GM19395 (cell line): Measurements from ENCODE around the gene FOXF1.

Source experiments
- ATAC-seq: cut with Tn5 transposase; IDR thresholded peaks from one replicate; pipeline ENCODE4 v1.9.1; 2021; ENCODE audit warnings: mild to moderate bottlenecking, moderate library complexity; ENCODE audit not compliant: unreplicated experiment

FOXF1 gene

DNA sequence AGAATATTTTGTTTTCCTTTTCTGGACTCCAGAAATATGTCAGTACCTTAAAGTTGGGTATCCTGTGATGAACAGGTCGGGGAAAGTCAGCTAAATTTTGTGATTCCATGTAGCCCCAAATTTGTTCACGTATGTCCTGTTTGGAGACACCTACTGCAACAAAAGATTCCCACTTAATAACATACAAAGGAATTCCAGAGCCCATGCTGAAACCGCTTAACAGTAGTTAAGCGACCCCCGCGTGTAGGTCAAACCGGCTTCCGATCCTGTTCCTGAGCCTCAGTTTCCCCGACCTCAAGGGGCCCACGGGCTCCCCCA lies 44.2 kb downstream of the FOXF1 start:
- peak; percentile 19 for ATAC-seq

GRCh38 chr16:86554917-86555703 lies 44.8 kb downstream of the FOXF1 start, which contains the start of gene MTHFSD:
Gene MTHFSD, minus strand, starts transcription at chr16:86555235. Its CDS starts 51 bp downstream, at chr16:86555184.
- ATAC-seq = peak; percentile 85

DNA sequence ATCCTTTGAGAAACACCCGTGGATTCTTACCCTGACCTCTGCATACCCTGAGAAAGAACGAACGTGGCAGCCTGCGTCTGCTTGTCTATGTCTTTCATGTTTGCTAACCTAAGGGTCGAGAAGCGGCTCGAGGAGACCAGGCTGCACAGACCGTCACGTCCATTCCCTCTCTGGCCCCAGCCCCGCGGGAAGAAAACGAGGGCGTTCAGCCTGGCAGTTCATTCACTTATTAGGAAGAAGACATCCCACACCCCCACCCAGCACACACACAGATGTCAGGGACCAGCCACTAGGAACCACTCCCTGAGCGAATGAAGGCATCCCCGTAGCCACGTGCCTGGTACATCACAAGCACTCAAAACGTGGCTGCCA lies 45.4 kb downstream of the FOXF1 start:
- ATAC-seq = no peak

- ATAC-seq = no peak
Observed at GRCh38 chr16:86556576-86556975, 46.2 kb downstream of the FOXF1 start.

GRCh38 chr16:86557587-86557986 lies 47.3 kb downstream of the FOXF1 start:
- no peak for ATAC-seq

DNA sequence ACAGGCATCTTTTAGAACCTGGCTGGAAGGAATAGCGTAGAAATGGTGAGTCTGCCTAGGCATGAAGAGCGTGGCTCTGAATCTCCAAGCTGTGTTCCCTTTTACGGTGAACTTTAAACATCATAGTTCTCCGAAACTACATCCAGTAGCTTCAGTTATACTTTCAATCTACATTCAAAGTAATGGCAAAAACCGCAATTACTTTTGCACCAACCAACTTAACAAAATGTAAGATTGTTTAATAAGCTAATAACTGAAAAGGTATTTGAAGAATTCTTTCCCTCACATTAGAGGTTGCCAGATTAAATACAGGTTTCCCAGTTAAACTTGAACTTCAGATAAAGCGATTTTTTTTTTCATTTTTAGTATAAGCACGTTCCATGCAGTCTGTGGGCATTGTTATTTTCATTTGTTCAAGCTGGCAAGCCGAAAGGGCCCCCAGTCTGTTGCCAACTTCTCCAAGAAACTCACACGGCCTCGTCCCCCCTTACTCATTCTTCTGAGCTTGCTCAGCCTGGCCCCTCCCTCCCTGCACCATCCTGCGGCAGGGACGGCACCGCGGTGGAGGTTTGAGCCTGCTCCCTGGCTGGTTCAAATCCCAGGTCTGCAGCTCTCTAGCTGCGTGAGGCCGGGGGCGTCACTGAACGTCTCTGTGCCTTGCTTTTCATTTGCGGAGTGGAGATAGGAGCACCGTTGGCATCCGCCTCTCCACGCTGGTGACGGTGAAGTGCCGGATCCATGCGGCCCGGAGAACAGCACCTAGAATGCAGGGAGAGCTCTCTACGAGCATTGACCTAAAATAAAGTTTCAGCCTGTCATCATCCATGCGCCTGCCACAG lies 48.2 kb downstream of the FOXF1 start:
- ATAC-seq = no peak

GRCh38 chr16:86559802-86560305 lies 49.5 kb downstream of the FOXF1 start:
- ATAC-seq = no peak

GRCh38 chr16:86562356-86562755 lies 52.0 kb downstream of the FOXF1 start:
- ATAC-seq = no peak

GRCh38 chr16:86563469-86564345 lies 53.4 kb downstream of the FOXF1 start:
- ATAC-seq = peak; percentile 74
